Measurements from ENCODE around the gene IDH1.
A peak's percentile ranks its signal among the peaks of the same experiment; 100 is the strongest.
"Not testable (repeated sequence)": the region's sequence is repeated elsewhere in the genome, so short reads cannot be mapped to it uniquely, and the experiment has no call there.

Gene IDH1

DNA sequence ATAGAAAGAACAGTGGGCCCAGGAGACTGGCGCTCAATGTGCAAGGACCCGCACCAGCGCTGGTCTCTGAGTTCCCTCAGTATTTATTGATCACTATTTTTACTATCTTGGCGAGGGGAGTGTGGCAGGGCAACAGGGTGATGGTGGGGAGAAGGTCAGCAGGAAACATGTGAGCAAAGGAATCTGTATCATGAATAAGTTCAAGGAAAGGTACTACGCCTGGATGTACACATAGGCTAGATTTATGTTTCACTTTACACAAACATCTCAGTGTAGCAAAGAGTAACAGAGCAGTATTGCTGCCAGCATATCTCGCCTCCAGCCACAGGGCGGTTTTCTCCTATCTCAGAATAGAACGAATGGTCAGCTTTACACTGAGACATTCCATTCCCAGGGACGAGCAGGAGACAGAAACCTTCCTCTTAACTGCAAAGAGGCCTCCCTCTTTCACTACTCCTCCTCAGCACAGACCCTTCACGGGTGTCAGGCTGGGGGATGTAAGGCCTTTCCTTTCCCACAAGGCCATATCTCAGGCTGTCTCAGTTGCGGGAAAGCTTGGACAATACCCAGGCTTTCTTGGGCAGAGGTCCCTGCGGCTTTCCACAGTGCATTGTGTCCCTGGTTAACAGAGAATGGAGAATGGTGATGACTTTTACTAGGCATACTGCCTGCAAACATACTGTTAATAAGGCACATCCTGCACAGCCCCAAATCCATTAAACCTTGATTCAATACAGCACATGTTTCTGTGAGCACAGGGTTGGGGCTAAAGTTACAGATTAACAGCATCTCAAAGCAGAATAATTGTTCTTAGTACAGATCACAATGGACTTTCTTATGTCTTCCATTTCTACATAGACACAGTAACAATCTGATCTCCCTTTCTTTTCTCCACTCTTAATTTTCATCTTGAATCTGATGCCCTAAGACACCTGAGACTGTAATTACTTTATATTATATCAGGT lies 2.3 kb upstream of the IDH1 start:
- DNase-seq (ENCODE audit: low read depth in 3 of 3): not testable (repeated sequence)

DNA sequence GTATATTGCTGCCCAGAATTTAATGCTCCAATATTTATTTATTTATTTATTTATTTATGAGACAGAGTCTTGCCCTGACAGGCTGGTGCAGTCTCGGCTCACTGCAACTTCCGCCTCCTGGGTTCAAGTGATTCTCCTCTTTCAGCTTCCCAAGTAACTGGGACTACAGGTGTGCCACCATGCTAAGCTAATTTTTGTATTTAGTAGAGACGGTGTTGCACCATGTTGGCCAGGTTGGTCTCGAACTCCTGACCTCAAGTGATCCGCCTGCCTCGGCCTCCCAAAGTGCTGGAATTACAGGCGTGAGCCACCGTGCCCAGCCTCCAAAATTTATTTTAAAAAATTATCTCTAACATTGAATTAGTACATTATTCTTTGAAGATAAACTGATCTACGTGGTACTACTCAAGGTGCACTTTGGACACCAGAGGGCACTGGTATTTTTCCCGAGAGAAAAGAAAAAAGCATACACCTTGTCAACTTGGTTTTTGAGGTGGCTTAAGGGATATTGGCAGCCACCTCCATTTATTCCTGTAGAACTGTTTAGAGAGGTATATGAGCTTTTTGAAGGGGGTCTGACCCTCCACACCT lies 1.4 kb upstream of the IDH1 start:
- no peak for DNase-seq (ENCODE audit: low read depth in 3 of 3)

DNA sequence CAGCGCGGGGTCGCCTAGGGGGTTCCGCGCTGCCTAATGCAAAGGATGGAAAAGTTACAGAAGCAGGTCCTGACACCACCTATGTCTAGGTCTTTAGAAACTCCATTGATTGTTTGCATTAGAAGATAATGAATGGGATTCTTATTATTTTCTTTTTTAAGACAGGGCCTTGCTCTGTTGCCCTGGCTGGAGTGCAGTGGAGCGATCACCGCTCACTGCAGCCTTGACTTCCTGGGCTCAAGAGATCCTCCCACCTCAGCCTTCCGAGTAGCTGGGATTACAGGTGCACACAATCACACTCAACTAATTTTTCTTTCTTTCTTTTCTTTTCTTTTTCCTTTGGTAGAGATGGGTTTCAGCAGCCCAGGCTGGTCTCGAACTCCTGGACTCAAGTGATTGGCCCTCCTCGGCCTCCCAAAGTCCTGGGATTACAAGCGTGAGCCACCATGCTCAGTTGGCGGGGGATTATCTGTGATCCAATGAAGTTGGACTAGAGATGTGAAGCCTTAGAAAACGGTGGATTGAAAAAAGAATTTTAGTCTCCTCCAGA lies 761 bp upstream of the IDH1 start:
- no peak for DNase-seq (ENCODE audit: low read depth in 3 of 3)

DNA sequence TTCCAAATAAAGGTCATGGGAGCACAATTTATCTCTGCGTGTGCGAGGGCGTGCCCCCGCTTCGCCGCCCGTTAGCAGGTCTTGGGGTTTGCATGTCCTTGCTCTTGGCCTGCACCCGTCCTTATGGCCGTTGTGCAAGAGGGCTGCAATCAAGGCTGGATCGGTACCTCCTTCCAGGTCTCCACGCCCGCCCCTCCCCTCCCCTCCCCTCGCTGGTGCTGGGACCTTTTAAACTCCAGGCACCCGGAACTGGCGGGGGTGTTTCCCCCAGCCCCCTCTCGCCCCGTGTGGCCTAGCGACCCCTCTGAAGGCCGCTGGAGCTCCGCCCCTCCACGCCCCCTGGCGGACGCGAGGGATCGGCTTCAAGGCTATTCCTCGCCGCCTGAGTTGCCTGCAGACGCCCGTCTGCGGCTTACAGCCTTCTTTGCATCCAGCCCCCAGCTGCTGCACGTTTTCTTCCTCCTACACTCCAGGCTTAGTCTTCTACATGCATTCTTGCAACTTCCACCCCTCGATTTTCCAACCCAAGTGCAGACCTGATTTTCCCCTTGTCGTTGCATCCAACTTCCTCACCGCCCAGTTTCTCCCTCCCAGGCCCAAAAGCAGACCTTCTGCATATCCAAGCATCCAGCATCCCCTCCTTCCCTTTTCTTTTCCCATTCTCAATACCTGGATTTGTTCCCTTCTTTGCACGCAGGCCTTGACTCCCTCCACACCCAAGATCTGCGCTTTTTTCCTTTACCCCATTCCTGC lies 577 bp downstream of the IDH1 start:
- peak; percentile 51 to 57 (median 57) for DNase-seq (ENCODE audit: low read depth in 3 of 3)

DNA sequence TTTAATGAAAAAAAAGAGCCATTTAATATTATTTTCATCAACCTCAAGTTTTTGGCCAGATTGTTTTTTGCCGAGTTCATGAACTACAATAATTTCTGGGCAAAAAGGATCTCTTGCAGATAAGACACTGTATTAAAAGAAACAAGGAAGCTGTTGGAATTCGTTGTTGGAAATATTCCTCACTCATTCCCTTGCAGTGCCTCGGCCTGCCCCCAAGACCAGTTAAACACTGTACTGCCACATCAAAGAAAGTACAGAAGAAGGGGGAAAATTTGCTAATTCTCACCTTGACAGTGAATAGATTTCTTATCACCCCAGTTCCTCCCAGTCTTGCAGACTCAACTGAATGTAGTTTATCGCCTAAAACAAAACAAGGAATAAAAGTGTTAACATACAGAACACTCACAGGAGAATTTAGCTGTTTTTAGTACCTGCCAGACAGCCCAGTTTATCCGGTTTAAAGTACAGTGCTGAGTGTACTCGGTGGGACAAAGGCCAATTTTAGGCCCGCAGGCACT lies 1.2 kb downstream of the IDH1 start:
- no peak for DNase-seq (ENCODE audit: low read depth in 3 of 3)

DNA sequence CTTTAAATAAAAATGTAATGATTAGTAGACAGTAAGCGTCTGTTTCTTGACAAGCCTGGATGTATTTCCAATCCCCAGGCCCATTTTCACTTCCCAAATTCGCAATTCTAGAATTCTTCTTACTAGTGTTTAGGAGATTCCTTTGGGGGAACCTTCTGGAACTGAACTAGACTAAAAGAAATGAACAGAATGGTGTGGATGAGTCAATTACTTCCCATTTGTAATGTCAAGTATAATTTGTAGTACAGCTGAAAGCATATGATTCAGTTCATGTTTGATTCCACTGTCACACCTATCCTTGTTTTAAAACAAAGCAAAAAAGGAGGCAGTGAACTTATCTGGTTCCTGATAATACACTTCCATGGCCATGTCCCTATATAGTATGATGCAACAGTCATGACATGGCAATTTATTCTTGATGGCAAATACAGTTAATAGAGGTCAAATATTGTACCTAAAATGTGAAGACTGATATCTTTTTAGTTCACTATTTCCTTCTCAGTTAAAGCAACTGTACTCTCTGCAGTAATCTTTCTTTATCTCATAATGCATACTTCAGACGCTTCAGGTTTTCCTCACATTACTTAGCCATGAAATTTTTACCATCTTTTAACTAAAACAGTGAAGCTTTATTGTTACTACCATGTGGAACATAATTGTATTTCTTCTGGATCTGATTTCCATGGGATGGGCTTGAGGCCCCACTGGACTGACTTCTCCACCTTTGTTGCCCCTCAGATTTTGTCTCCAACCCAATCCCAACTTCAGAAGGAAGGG lies 2.0 kb downstream of the IDH1 start:
- no peak for DNase-seq (ENCODE audit: low read depth in 3 of 3)

DNA sequence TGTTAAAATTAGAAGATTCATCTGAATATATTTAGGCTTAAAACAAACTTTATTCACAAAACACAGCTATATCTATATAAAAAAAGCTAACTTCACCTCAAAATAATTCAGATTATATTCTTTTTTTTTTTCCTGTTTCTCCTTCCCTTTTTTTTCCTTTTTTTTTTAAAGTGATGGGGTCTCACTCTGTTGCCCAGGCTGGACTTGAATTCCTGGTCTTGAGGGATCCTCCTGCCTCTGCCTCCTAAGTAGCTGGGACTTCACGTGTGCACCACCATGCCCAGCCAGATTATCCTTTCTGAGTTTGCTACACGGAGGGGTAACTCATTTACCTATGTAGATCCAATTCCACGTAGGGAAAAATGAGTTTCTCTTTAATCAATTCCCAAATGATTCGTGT lies 3.8 kb downstream of the IDH1 start:
- DNase-seq (ENCODE audit: low read depth in 3 of 3): no peak

DNA sequence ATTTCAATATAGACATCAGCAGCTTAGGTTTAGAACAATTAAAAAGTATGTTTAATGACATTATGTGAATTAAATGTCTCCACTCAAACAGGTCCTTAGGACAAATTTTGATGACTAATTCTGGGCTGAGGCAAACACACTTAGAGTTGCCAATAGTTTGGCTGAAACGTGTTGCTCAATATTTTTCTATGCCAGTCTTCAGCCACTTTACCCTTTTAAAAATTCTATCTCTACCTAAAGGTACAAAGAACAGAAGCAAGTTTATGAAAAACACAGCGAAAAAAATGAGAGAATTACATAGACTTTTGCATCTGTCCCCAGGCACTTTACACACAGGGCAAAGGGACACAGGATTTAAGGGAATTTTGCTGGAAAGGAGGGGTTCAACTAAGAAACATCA lies 4.5 kb downstream of the IDH1 start:
- DNase-seq (ENCODE audit: low read depth in 3 of 3): no peak

DNA sequence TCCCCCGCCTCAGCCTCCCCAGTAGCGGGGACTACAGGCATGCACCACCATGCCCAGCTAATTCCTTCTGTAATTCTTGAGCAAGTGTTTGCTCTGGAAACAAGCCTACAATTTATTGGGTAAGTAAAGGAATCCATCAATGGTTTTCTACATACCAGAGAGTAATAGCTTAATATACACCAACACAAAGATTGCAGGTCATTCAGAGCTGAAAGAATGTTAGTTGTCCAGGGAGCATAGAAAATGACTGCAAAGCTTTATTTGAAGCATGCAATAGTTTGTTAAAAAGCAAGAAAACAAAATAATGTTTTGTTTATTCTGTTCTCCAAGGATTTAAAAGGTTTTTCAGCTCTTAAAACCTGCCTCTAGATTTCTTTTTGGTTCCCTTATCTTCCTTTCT lies 5.6 kb downstream of the IDH1 start:
- DNase-seq (ENCODE audit: low read depth in 3 of 3): no peak

DNA sequence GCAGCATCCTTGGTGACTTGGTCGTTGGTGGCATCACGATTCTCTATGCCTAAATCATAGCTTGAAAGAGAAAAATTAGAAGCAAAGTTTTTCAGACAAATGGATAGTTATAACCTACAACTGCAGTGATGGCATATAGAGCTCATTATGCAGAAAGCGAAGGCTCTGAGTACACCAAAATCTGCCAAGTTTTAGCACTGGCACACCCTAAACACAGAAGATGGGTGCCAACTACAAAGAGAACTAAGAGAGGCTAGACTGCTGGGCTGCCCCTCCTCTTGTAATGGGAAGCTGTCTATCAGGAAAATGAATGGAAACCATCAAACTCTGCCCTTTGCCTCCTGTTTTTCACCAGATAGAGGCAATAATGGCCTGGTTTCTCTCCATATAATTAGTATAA lies 6.3 kb downstream of the IDH1 start:
- DNase-seq (ENCODE audit: low read depth in 3 of 3): no peak

DNA sequence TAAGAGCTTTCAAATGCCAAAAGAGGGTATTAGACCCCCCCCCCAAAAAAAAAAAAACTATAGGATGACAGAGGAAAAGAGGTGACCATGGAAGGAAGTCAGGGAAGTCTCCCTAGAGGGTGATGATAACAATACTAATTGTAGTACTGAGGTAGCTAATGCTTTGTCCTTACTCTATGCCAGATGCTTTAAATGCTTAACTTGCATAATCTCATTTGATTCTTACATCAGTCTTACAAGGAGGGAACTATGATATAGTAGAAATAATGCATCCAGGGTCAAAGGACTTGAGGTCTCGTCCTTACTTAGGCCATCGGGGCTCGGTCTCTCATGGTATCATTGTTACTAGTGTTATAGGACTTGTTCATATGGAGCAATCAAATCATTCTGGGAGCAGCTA lies 9.1 kb downstream of the IDH1 start:
- no peak for DNase-seq (ENCODE audit: low read depth in 3 of 3)

DNA sequence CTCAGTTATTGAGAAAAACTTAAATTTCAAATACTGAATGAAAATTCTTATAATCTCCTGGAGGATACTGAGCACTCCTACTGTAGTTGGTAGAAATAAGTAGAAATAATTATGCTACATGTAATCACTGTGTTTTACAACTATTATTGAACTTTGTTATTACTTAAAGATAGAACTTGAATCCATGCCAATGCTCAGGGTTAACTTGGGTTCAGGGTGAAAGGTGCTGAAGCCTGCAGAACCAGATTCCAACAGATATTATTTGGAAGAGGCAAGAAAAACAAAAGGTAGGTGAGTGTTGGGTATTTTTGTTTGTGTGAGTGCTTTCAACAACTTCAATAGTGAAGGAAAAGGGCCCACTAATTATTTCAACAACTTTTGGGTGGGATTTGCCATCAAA lies 10.4 kb downstream of the IDH1 start:
- DNase-seq (ENCODE audit: low read depth in 3 of 3): no peak

DNA sequence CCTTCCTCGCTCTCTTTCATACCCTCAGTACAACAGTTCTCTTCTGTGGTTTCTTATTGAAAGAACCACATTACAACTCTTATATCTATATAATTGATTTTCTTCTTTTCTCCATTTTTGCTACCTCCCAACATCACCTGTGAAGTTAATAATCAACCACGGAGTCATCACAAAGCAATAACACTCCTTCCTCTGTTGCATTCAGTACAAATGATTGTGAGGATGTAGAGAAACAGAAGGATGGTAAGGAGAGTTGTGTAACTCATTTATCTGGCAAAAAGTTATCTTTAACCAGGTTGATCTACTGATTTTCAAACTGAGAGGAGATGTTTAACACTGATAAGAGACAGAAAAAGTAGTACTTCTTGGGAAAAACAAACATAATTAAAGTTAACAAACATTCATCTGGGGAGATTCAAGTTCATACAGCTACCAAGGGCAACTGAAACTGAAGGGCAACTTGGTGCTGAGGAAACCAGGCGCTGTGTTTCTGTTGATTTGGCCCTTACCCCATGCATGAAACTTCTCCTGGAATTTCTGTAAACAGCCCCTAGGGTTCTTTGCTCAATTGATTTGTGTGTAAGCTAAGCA lies 14.2 kb downstream of the IDH1 start:
- no peak for DNase-seq (ENCODE audit: low read depth in 3 of 3)

DNA sequence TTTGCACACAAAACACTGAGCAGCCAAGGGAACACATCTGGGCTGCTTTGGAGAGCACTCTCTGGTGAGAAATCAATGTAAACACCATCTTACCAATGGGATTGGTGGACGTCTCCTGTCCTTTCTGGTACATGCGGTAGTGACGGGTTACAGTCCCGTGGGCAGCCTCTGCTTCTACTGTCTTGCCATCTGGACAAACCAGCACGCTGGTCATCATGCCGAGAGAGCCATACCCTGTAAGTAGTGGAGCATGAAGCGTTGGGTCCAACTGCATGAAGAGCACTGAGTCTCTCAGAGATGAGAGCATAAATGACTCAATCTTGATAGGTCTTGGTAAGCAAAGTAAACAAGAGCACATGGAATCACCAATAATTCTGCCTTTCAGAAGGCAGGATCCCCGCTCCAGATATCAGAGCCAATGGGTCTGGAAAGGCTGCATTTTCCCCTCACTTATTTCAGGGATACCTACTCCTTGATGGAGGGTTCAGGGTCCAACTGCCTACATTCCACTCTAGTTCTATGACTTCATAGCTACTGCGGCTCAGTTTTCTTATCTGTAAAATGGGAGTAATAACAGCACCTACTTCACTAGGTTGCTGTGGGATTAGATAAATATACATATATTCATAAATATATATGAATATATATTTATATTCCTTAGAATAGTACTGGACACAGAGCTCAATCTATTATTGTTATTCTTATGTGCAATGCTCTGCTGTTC lies 14.9 kb downstream of the IDH1 start:
- DNase-seq (ENCODE audit: low read depth in 3 of 3): no peak

DNA sequence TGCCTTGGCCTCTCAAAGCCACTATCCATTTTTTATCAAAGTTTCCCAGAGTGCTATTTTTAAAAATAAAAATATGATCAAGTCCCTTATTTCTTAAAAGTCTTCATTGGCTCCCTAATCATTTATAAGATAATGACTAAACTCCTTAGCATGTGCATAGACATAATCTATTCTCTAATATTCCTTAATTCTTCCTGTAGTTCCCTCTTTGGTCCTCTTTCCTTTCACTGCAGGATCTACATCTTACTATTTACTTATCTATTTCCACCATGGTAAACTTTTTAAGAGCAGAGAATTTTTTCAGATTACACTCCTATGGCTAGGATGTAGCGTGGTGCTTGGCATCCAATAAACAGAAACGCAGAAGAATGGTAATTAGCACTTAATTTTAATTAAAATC lies 19.0 kb downstream of the IDH1 start:
- no peak for DNase-seq (ENCODE audit: low read depth in 3 of 3)

DNA sequence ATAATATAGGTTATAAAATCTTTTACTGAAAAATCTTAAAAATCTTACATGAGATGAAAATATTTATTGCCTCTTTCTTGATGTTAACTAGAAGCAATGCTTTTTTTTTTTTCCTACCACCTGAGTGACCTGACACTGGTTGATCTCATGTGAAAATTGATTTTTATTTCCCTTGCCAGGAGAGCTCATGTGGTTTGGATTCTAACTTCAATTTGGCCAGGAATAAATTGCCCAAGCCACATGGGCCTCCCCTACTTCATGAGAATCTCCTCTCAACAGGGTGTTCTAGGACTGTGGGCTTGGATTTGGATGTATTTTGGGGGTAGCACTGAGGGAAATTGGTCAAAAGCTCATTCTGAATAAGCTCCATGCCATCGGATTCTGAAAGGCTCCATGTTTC lies 20.1 kb downstream of the IDH1 start:
- DNase-seq (ENCODE audit: low read depth in 3 of 3): no peak

DNA sequence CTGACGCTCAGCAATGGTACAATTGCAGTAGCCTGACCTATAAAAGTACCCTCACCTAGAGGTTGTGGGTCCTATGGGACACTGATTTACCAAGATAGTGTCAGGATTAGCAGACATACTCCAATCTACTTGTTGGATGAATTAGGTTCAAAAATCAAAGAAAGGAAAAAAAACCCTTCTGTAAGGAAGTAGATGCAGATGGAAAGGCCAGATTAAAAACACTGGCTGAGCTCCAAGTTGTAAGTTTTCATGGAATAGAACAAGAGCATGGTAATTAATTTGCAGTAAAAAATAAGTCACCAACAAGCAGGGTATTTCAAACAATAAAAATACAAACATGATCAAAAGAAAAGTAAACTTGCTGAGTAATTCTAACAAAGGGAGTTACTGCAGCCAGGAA lies 26.4 kb downstream of the IDH1 start:
- DNase-seq (ENCODE audit: low read depth in 3 of 3): no peak

DNA sequence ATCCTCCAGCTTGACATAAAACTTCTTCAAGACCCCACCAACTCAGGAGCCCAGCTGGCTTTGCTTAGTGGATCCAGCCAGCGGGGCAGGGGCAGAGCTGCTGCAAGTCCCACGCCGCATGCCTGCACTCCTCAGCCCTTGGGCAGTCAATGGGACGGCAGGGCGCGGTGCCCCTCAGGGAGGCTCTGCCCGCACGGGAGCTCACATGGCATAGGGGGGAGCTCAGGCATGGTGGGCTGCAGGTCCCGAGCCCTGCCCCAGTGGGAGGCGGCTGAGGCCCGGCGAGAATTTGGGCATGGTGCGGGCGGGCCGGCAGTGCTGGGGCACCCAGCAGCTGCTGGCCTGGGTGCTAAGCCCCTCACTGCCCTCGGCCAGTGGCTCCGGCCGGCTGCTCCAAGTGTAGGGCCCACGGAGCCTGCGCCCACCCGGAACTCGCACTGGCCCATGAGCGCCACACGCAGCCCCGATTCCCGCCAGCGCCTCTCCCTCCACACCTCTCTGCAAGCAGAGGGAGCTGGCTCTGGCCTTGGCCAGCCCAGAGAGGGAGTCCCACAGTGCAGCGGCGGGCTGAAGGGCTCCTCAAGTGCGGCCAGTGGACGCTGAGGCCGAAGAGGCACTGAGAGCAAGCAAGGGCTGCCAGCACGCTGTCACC lies 27.2 kb downstream of the IDH1 start:
- DNase-seq (ENCODE audit: low read depth in 3 of 3): no peak

DNA sequence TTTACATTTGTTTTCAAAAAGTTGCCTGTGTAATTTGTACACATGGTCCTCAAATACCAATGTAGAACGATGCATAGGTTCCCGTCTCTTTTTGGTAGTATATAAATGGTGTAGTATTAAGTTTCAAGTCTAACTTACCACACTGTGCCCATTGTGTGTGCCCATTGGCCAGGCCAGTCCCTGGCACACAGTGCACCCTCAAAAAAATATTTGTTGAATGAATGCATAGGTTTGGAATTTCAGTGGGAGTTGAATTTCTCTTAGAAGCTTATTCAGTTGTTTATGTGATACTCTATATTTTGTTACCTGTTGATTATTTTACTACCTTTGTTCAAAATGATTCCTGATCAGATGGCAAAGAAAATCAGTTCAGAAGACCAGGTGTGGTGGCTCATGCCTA lies 30.1 kb downstream of the IDH1 start:
- no peak for DNase-seq (ENCODE audit: low read depth in 3 of 3)

DNA sequence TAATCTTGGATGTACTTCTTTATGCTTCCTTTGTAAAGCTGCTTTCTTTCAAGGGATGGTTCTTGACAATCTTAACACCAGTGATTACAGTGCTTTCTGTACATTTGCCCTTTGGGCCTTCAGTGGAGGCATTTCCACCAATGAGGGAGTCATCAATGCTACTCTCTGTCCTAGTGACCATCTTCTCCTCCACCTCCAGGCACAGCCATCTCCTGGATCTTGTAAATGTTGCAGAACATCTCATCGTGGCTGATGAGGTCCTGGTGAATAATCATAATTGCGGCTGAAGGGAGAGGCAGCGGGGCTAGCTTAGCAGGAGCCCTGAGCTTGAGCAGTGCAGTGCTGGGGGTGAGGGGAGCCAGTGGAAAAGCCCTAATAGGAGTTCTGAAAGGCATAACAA lies 32.5 kb downstream of the IDH1 start:
- DNase-seq (ENCODE audit: low read depth in 3 of 3): no peak
